ENCODE data around the gene PCSK7.

PCSK7 gene

GRCh38 chr11:117199053-117199915, 32.6 kb downstream of the PCSK7 start, which contains the start of gene TAGLN:
Gene TAGLN, plus strand, starts transcription at chr11:117199370. Its CDS starts 3,644 bp downstream, at chr11:117203014.
- no peak for DNase-seq (ENCODE audit: low read depth in 2 of 2)

GRCh38 chr11:117198613-117199012, 33.3 kb downstream of the PCSK7 start:
- DNase-seq (ENCODE audit: low read depth in 2 of 2), result no peak

GRCh38 chr11:117197516-117198456, 34.1 kb downstream of the PCSK7 start:
- DNase-seq (ENCODE audit: low read depth in 2 of 2), result no peak

GRCh38 chr11:117197006-117197405, 34.9 kb downstream of the PCSK7 start:
- DNase-seq (ENCODE audit: low read depth in 2 of 2), result no peak

- DNase-seq (ENCODE audit: low read depth in 2 of 2), result no peak
Observed at GRCh38 chr11:117195761-117196160, 36.1 kb downstream of the PCSK7 start.

GRCh38 chr11:117195258-117195657, 36.6 kb downstream of the PCSK7 start:
- no peak for DNase-seq (ENCODE audit: low read depth in 2 of 2)

- no peak for DNase-seq (ENCODE audit: low read depth in 2 of 2)
Observed at GRCh38 chr11:117194267-117194666, 37.6 kb downstream of the PCSK7 start.

GRCh38 chr11:117193130-117194020, 38.5 kb downstream of the PCSK7 start:
- DNase-seq (ENCODE audit: low read depth in 2 of 2), result no peak

- no peak for DNase-seq (ENCODE audit: low read depth in 2 of 2)
Observed at GRCh38 chr11:117192401-117192875, 39.4 kb downstream of the PCSK7 start.

GRCh38 chr11:117191680-117192400, 40.0 kb downstream of the PCSK7 start:
- no peak for DNase-seq (ENCODE audit: low read depth in 2 of 2)

- no peak for DNase-seq (ENCODE audit: low read depth in 2 of 2)
Observed at GRCh38 chr11:117189941-117190544, 41.8 kb downstream of the PCSK7 start.

- DNase-seq (ENCODE audit: low read depth in 2 of 2), result no peak
Observed at GRCh38 chr11:117189191-117189940, 42.5 kb downstream of the PCSK7 start.

GRCh38 chr11:117188620-117189081, 43.2 kb downstream of the PCSK7 start:
- DNase-seq (ENCODE audit: low read depth in 2 of 2), result no peak

- no peak for DNase-seq (ENCODE audit: low read depth in 2 of 2)
Observed at GRCh38 chr11:117187799-117188481, 43.9 kb downstream of the PCSK7 start.

GRCh38 chr11:117187428-117187798, 44.5 kb downstream of the PCSK7 start:
- no peak for DNase-seq (ENCODE audit: low read depth in 2 of 2)

- no peak for DNase-seq (ENCODE audit: low read depth in 2 of 2)
Observed at GRCh38 chr11:117187007-117187406, 44.9 kb downstream of the PCSK7 start.

- DNase-seq (ENCODE audit: low read depth in 2 of 2), result no peak
Observed at GRCh38 chr11:117186431-117186761, 45.5 kb downstream of the PCSK7 start.

GRCh38 chr11:117185736-117186430, 46.0 kb downstream of the PCSK7 start:
- DNase-seq (ENCODE audit: low read depth in 2 of 2), result no peak

All from stimulated activated CD4-positive, alpha-beta T cell treated with anti-CD3 and anti-CD28 coated beads, Interleukin-1b, Interleukin-23, amount 100 ng/mL, for 1 hour (primary cell).